ENCODE measurements around the gene REG1A.

The REG1A gene

DNA sequence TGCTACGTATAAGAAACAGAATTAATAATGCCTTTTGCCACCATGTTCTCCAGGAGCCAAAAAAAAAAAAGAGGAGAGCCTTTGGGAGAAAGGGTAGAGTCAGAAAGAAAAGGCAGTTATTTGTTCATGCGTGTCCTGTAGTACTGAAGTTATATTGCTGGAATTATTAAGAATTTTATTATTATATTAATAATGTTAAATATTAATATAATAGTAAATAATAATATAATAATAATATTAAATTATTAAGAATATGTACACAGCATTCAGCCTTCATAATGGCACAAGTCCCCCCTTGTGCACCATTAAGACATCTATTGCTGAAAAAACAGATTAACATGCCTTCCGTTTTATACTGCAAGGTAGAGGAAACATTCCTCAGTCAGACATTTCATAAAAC, 8.1 kb downstream of the REG1A start:
- no peak for DNase-seq (ENCODE audit: low spot score)

DNA sequence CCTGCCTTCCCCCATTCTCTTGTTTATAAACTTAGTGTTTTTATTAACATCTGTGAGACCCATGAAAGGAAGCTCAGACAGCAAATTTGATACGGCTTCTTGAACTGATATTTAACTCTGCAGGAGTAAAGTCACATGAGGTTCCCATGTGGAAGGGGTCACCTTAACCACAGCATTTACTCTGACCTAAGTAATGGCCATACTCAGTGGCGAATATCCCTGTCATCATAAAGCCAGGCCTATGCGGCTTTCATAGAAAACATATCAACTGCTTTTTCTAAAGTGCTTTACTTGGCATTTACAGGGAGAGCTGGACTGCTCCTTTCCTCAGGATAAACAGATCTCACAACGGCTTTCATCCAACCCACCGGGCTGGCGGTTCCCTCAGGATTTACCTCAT, 9.0 kb downstream of the REG1A start:
- no peak for DNase-seq (ENCODE audit: low spot score)

DNA sequence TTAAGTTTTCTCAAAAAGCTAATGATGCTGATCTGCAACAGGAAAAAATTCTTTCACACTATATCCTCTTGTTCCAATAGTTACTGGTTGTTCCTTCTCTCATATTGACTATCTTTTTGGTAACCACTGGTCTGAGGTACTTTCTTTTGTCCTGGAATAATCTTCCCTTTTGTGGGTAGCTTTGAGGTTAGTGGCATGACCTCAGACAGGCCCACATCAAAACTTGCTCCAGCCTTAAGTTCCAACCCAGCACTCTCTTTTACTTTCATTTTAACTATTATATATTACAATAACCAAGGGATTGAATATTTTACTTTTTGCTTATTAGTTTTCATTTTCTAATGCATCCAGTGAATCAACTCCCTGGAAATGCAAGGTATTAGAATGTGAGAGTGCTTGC, 9.5 kb downstream of the REG1A start:
- DNase-seq (ENCODE audit: low spot score) = no peak

DNA sequence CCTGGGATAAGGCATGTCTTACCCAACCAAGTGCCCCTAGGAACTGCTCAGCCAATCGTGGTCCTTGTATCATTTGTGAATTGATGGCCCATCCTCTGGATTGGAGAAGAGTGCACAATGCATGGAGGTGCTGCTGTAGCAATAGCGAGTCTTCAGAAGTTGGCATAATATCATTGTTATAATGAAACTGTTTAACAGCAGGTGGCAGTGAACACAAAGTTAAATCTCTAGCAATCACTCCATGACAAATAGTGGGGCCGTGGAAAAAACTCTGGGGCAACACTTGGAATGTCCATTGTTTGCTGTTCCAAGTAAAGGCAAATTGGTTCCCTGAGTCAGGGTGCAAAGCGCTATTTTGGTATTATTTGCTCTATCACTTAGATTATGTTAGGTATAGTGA, 11.4 kb downstream of the REG1A start:
- no peak for DNase-seq (ENCODE audit: low spot score)

DNA sequence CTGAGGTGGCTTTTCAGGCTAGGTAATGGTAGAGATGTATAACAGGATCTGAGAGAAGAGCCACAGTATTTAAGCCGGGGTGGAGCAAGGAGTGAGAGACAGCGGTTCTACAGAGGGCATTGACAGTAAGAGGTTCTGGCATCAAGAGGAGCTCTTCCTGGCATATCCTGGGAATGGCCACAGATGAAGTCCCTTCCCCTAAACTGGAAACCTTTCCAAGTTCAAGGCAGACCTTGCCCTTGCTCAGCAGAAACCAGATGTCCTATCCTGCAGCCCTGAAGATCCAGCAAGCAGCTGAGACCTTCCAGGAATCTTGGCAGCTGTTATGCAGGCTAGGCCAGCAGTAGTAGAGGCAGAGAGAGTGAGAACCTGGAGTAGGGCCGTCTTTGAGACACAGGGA, 18.1 kb downstream of the REG1A start:
- no peak for DNase-seq (ENCODE audit: low spot score)

DNA sequence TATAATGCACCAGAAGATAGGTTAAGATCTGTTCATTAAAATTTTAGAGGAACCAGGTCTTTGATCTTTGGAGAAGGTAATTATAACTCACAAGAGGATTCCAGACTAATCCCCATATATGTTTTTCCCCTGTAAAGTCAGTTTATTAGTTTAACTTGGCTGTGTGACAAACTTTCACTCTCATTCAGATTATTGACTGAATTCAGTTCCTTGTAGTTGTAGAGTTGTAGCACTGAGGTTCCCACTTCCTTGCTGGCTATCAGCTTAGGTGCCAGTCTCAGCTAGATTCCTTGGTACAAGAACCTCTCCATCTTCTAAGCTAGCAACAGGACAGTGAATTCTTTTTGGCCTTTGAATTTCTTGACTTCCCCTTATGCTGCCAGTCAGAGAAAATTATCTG, 19.1 kb downstream of the REG1A start:
- no peak for DNase-seq (ENCODE audit: low spot score)

DNA sequence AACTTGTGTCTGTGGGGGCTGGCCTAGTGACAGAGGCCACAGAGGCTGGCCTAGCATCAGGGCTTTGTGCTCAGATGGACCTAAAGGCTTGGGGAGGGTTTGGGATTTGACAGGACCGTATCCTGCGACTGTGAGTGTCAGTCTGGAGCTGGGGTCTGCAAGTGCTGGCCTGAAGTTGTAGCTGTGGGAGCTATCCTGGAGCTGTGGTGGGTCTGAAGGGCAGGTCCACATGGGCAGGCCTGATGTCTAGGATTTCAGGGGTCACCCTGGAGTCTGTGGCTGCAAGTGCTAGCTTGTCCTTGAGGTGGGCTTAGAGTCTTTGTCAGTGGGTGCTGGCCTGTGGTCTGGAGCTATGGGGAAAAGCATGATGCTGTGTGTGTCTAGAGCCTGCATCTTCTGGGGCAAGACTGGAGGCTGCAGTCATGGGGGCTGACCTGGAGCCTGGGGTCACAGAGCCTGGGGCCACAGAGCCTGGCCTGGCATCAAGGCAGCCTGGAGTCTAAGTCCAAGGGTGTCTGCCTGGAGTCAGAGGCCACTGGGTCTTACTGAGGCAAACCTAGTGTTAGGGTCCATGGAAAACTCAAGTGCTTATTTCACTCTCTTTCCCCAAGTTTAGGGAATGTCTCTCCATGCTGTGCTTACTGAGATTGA, 35.7 kb downstream of the REG1A start:
- no peak for DNase-seq (ENCODE audit: low spot score)

DNA sequence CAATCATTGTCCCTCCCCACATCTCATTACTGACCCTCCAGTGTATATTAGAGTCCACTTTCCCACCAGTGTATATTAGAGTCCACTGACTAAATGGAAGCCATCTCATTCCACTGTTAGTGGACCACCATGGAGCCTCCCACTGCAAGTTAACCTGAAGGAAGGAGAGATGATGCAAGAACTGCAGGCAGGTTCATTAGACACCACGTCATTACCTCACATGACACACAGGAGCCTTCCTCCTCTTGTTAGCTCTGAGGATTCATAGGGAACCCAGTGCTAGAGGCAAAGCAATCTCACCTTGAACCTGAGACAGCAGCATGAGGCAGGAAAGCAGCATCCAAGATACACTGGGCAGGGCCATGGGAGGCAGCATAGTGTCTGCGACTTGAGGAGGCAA, 38.7 kb downstream of the REG1A start:
- no peak for DNase-seq (ENCODE audit: low spot score)

DNA sequence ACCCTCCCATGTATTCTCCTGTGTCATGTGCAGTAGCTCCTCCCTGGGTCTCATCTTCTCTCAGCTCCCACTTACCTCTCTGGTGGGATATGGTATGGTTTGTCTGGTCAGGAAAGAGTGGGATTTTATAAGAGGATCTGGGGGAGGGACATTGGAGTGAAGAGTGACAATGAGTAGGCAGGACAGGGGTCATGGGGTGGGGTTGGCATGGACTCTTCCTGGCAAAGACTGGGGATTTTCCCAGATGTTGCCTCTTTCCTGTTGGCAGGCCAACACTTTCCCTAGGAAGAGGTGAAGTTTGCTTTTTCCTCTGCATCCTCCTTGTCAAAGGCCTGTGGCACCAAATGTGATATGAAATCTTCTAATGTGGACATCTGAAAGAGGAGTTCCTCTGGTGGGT, 39.4 kb downstream of the REG1A start, which contains the start of gene REG3A:
Gene REG3A (minus strand): TSS at position 101 of the 400 bp plus-strand sequence. CDS start 348 bp downstream, outside the sequence.
- no peak for DNase-seq (ENCODE audit: low spot score)

DNA sequence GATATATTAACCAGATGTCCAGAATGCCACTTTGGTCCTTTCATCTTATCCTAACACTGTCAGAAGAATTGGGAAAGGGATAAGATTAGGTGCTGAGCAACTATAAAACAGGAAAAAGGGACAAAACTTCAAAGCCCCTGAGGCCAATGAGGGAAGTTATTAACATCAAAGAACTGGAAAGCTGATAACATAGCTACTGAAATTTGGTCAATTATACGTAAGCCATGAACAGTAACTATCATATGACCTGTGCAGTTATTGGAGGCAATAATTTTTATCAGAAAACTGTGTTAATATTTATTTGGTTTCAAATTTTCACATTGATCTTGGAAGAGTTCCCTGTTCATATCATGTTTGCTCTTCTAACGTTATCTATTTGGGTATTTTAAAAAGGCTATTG, 41.8 kb downstream of the REG1A start:
- DNase-seq (ENCODE audit: low spot score) = no peak

DNA sequence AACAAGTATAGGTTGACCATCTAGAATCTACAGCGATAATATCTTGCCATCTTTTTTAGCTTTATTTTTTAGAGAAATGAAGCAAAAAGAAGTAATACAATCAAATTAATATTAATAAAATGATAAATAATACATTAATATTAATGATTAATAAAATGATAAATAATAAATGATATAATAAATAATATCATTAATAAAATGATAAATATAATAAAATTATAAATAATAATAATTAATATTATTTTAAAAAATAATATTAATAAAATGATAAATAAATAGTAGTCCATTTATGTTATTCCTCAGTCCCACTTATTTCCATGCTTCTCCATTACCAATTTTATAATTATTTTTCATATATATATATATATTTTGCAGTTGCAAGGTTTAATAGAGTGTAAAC, 42.5 kb downstream of the REG1A start:
- no peak for DNase-seq (ENCODE audit: low spot score)

DNA sequence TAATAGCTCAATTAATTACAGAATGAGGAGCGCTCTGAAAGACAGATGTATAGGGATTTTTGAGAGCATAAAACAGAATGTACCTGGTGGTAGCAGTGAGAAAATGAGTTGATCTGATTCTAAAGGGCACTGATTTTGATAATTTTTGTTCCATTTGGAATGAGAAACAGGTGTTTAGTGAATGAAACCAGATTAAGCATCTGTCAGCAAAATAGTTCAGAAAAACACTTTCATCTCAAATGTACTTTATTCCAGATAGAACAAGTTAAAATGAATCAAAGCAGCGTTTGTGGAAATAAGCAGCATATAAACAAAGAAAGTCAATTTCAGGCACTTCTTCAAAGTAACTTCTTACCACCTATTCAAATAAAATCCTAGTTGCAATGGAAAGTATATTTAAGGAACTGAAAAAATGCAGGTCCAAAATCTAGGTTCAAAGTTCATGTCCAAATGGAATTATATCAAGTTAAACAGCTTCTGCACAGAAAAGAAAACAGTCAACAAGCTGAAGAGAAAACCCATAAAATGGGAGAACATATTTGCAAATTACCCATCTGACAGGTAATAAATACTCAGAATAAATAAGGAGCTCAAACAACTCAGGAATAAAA, 51.2 kb downstream of the REG1A start:
- DNase-seq (ENCODE audit: low spot score) = no peak
